GM21723 (cell line): Measurements from ENCODE around the gene ORC4.
"Not testable (repeated sequence)": the region's sequence is repeated elsewhere in the genome, so short reads cannot be mapped to it uniquely, and the experiment has no call there.

Source experiments
- ATAC-seq: cut with Tn5 transposase; IDR thresholded peaks from one replicate; pipeline ENCODE4 v1.9.1; 2021; ENCODE audit warnings: mild to moderate bottlenecking, moderate library complexity; ENCODE audit not compliant: unreplicated experiment

Gene ORC4

GRCh38 chr2:148021059-148021861, 723 bp upstream of the ORC4 start, which contains the start of gene MBD5:
MBD5 (plus strand) TSS chr2:148021091.
- peak; percentile 40 for ATAC-seq

- ATAC-seq: no peak
Measured at GRCh38 chr2:148014616-148015015, 5.9 kb downstream of the ORC4 start.

DNA sequence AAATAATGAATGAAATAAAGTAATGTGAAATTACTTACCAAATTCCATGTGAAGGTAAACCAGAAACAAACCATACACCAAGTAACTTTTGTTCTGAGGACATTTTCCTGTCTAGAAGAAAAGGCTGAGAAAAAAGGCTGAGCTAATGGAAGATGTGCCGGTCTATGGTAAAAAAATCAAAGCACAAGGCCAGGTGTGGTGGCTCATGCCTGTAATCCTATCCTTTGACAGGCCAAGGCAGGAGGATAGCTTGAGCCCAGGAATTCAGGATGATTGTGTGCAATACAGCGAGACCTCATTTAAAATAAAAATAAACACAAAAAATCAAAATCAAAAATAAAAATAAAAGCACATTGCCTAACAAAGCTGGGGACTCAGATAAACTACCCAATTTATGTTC, 6.7 kb downstream of the ORC4 start:
- ATAC-seq: no peak

DNA sequence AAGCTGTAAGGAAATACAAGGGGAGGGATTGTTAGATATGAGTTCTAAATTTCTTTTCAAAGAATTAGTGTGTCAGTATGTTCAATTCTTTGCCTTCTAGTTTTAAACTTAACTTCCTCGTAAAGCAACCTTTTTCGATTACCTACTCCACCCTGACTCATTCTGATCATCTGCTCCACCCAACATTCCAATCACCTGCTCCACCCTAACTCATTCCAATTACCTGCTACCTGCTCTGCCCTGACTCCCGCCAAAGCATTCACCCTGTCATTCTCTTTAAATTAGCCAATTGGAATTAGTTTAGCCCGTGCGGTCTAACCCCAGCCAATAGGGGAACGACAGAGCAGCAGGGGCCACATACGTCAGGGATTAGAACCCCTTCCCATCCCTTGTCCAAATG, 12.1 kb downstream of the ORC4 start:
- ATAC-seq: not testable (repeated sequence)

- no peak for ATAC-seq
Measured at GRCh38 chr2:148007219-148007900, 13.2 kb downstream of the ORC4 start.

- no peak for ATAC-seq
Measured at GRCh38 chr2:148006249-148007007, 14.1 kb downstream of the ORC4 start.

DNA sequence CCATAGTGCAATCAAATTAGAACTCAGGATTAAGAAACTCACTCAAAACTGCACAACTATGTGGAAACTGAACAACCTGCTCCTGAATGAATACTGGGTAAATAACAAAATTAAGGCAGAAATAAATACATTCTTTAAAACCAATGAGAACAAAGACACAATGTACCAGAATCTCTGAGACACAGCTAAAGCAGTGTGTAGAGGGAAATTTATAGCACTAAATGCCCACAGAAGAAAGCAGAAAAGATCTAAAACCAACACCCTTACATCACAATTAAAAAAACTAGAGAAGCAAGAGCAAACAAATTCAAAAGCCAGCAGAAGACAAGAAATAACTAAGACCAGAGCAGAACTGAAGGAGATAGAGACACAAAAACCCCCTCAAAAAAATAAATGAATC, 18.1 kb downstream of the ORC4 start:
- ATAC-seq: not testable (repeated sequence)

DNA sequence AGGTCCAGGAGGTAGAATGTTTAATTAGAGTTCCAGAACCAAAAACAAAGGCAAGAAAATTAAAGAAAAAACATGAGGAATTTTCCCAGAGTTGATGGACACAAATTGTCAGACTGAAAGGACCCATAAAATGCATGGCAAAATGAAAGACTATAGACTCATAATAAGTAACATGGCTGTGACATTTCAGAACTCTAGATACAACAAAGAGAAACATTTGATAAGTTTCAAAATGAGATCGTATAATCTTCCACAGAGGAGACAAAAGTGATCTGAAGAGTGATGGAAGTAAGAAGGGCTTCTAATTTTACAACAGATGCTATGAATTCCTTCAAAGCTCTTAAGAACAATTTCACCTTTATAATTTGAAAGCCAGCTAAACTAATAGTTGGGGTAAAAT, 20.4 kb downstream of the ORC4 start:
- ATAC-seq: no peak

GRCh38 chr2:147999126-147999525, 21.4 kb downstream of the ORC4 start:
- ATAC-seq: no peak

- ATAC-seq: no peak
Measured at GRCh38 chr2:147998203-147998602, 22.3 kb downstream of the ORC4 start.

- ATAC-seq: no peak
Measured at GRCh38 chr2:147996828-147997227, 23.7 kb downstream of the ORC4 start.

- ATAC-seq: not testable (repeated sequence)
Measured at GRCh38 chr2:147994965-147995364, 25.6 kb downstream of the ORC4 start.

DNA sequence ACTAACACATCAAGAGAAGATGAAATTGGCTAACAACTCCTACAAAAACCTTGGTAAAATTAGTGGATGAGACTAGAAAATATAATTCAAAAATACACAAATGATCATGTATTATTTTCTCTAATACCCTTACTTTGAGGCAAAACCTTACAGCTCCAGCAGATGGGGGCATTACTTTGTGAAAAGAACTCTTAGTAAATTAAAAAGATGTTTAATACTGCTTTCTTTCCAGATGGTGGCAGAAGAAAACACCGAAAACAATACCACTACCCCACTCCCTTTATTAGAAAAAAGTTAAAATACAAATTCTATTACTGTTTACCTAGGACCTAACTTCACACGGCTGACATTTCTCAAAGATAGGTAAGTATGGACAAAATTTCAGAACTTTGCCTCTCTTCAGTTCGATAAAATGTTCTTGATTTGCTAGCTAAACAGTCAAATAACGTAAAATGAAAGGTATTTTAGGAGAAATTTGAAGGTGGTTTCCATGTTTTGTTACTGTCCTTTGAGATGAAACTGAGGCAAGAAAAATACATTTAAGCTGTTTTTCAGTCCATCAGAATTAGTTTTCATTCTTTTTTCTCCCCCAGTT, 30.6 kb downstream of the ORC4 start:
- peak; percentile 91 for ATAC-seq

- no peak for ATAC-seq
Measured at GRCh38 chr2:147989102-147989501, 31.4 kb downstream of the ORC4 start.

GRCh38 chr2:147980940-147981528, 39.5 kb downstream of the ORC4 start:
- no peak for ATAC-seq

GRCh38 chr2:147977679-147978078, 42.9 kb downstream of the ORC4 start:
- no peak for ATAC-seq

GRCh38 chr2:147976102-147976501, 44.4 kb downstream of the ORC4 start:
- ATAC-seq: no peak

DNA sequence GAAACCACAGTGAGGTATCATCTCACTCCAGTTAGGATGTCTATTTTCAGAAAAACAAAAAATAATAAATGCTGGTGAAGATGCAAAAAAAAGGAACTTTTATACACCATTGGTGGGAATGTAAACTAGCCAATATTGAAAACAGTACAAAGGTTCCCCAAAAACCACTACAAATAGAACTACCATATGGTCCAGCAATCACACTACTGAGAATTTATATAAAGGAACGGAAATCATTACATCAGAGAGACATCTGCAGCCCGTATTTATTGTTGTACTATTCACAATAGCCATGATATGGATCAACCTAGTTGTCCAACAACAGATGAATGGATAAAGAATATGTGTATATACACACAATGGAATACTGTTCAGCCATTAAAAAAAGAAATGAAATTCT, 52.0 kb downstream of the ORC4 start:
- no peak for ATAC-seq

GRCh38 chr2:147952118-147952517, 68.4 kb downstream of the ORC4 start:
- ATAC-seq: no peak

DNA sequence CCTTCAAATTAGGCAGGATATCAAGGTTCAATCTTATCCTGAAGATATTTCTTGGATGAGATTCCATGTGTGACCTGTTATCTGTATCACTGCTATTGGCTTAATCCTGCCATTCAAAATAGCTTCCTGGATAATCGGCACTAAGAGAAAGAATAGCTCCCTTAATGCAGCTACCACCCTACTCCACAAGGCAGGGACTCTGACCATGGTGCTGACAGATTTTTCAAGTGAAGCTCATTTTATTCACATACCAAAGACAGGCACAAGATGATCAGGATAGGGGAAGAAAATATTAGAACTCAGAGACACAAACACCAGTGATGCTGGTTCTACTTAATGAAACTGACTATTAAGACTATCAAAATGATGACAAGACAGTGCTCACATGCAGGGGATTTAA, 74.9 kb downstream of the ORC4 start:
- ATAC-seq: no peak

- no peak for ATAC-seq
Measured at GRCh38 chr2:147939313-147939712, 81.2 kb downstream of the ORC4 start.
